Upper lobe of left lung (tissue), 4 donors: ENCODE results near the gene CLEC18A.

Experiments used
- POLR2A ChIP-seq, 4 donors: fragments of 450-650 bp; IDR thresholded peaks; one replicate each; pipeline ENCODE4 v1.5.1; 2016 to 2017; ENCODE audit warnings: antibody characterized with exemption in 4 of 4, mild to moderate bottlenecking in 2 of 4
- POLR2AphosphoS5 ChIP-seq, 2 donors: sonication (generic); formaldehyde crosslinking; IDR thresholded peaks; one replicate each; pipeline ENCODE4 v1.5.1; 2017; ENCODE audit warnings: antibody characterized with exemption in 2 of 2

GRCh38 chr16:69909760-69910159, 41.4 kb upstream of the CLEC18A start:
- TF ChIP-seq POLR2A (IDR thresholded peaks at IDR 0.05), result no peak
- no peak for TF ChIP-seq POLR2AphosphoS5 (IDR thresholded peaks at IDR 0.05)
